ENCODE results near the gene SLC4A1AP.

DNA sequence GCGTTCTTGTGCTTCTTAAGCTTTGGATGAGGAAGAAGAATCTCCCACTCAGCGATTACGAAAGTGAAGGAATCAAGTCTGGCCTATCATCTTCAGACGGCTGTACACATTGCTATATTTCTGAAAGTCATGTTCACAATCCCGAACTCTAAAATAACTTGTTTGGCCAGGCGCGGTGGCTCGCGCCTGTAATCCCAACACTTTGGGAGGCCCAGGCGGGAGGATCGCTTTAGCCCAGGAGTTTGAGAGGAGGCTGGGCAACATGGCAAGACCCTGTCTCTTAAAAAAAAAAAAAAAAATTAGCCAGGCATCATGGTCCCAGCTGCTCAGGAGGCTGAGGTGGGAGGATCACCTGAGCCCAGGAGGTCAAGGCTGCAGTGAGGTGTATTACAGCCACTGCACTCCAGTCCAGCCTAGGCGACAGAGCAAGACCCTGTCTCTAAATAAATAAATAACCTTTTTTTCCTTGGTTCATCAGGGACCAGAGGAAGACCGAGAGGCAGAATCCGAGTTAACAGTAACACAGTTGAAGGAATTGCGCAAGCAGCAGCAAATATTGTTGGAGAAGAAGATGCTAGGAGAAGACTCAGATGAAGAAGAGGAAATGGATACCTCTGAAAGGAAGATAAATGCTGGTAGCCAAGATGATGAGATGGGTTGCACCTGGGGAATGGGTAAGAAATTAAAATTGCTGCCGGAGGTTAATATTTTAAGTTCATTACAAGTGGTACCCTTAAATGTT is 1.1 kb downstream of the SLC4A1AP start:
- TF ChIP-seq CREB1 (CRISPR knock-in tag; IDR thresholded peaks at IDR 0.05; ENCODE audit: low read depth), result no peak
- TF ChIP-seq, protein P1, sequence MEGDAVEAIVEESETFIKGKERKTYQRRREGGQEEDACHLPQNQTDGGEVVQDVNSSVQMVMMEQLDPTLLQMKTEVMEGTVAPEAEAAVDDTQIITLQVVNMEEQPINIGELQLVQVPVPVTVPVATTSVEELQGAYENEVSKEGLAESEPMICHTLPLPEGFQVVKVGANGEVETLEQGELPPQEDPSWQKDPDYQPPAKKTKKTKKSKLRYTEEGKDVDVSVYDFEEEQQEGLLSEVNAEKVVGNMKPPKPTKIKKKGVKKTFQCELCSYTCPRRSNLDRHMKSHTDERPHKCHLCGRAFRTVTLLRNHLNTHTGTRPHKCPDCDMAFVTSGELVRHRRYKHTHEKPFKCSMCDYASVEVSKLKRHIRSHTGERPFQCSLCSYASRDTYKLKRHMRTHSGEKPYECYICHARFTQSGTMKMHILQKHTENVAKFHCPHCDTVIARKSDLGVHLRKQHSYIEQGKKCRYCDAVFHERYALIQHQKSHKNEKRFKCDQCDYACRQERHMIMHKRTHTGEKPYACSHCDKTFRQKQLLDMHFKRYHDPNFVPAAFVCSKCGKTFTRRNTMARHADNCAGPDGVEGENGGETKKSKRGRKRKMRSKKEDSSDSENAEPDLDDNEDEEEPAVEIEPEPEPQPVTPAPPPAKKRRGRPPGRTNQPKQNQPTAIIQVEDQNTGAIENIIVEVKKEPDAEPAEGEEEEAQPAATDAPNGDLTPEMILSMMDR (conservative IDR thresholded peaks at IDR 0.05; ENCODE audit: low read depth in 2 of 2), result no peak
- no peak for TF ChIP-seq POLR2AphosphoS5 (IDR thresholded peaks at IDR 0.05; ENCODE audit: low read depth)
- TF ChIP-seq EZH2 (IDR thresholded peaks at IDR 0.05; ENCODE audit: low read depth, unreplicated experiment), result no peak
- no peak for TF ChIP-seq NANOG (IDR thresholded peaks at IDR 0.05; ENCODE audit: borderline replicate concordance)
- TF ChIP-seq, protein P2, sequence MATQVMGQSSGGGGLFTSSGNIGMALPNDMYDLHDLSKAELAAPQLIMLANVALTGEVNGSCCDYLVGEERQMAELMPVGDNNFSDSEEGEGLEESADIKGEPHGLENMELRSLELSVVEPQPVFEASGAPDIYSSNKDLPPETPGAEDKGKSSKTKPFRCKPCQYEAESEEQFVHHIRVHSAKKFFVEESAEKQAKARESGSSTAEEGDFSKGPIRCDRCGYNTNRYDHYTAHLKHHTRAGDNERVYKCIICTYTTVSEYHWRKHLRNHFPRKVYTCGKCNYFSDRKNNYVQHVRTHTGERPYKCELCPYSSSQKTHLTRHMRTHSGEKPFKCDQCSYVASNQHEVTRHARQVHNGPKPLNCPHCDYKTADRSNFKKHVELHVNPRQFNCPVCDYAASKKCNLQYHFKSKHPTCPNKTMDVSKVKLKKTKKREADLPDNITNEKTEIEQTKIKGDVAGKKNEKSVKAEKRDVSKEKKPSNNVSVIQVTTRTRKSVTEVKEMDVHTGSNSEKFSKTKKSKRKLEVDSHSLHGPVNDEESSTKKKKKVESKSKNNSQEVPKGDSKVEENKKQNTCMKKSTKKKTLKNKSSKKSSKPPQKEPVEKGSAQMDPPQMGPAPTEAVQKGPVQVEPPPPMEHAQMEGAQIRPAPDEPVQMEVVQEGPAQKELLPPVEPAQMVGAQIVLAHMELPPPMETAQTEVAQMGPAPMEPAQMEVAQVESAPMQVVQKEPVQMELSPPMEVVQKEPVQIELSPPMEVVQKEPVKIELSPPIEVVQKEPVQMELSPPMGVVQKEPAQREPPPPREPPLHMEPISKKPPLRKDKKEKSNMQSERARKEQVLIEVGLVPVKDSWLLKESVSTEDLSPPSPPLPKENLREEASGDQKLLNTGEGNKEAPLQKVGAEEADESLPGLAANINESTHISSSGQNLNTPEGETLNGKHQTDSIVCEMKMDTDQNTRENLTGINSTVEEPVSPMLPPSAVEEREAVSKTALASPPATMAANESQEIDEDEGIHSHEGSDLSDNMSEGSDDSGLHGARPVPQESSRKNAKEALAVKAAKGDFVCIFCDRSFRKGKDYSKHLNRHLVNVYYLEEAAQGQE (IDR thresholded peaks at IDR 0.05; ENCODE audit: unreplicated experiment), result no peak
- no peak for TF ChIP-seq ZNF331 (CRISPR knock-in tag; IDR thresholded peaks at IDR 0.05; ENCODE audit: low read depth)
- TF ChIP-seq EZH2phosphoT487 (IDR thresholded peaks at IDR 0.05; ENCODE audit: unreplicated experiment), result no peak
- TF ChIP-seq, protein P3, sequence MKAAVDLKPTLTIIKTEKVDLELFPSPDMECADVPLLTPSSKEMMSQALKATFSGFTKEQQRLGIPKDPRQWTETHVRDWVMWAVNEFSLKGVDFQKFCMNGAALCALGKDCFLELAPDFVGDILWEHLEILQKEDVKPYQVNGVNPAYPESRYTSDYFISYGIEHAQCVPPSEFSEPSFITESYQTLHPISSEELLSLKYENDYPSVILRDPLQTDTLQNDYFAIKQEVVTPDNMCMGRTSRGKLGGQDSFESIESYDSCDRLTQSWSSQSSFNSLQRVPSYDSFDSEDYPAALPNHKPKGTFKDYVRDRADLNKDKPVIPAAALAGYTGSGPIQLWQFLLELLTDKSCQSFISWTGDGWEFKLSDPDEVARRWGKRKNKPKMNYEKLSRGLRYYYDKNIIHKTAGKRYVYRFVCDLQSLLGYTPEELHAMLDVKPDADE (IDR thresholded peaks at IDR 0.05), result no peak
- no peak for TF ChIP-seq ZNF114 (CRISPR knock-in tag; IDR thresholded peaks at IDR 0.05)

All from GM23338 (cell line).